IMR-90 (cell line): ENCODE measurements around the gene RPL15.

Source experiments
- CEBPB ChIP-seq: IDR thresholded peaks from 2 replicates; pipeline ENCODE4 v1.6.1; 2012; ENCODE audit warnings: low read depth, low read length, improper control_type of control experiment
- ELK1 ChIP-seq: fragments of 150-350 bp; IDR thresholded peaks from 2 replicates; pipeline ENCODE4 v1.6.1; 2016; ENCODE audit warnings: low read depth, mild to moderate bottlenecking, low read length, moderate library complexity, borderline replicate concordance
- MAFK ChIP-seq: IDR thresholded peaks from 2 replicates; pipeline ENCODE4 v1.6.1; 2012; ENCODE audit warnings: low read depth, low read length, improper control_type of control experiment
- NFE2L2 ChIP-seq: fragments of 150-350 bp; IDR thresholded peaks from 2 replicates; pipeline ENCODE4 v1.6.1; 2016; ENCODE audit warnings: low read depth, mild to moderate bottlenecking, low read length
- POLR2A ChIP-seq: IDR thresholded peaks from 2 replicates; pipeline ENCODE4 v1.6.1; 2012; ENCODE audit warnings: mild to moderate bottlenecking, low read depth, low read length
- RAD21 ChIP-seq: IDR thresholded peaks from 2 replicates; pipeline ENCODE4 v1.6.1; 2012; ENCODE audit warnings: low read length, improper control_type of control experiment
- RFX5 ChIP-seq: IDR thresholded peaks from 2 replicates; pipeline ENCODE4 v1.8.0; 2012; ENCODE audit warnings: low read depth, mild to moderate bottlenecking, low read length, moderate library complexity
- SMC3 ChIP-seq: fragments of 150-350 bp; IDR thresholded peaks from 2 replicates; pipeline ENCODE4 v1.6.1; 2016; ENCODE audit warnings: low read depth, mild to moderate bottlenecking, antibody characterized with exemption, low read length, moderate library complexity
- TF ChIP-seq, protein P1 (sequence below): conservative IDR thresholded peaks from 2 replicates; pipeline ENCODE4 v1.5.1; 2012; ENCODE audit warnings: mild to moderate bottlenecking, low read depth, low read length, improper control_type of control experiment
- TF ChIP-seq, protein P2 (sequence below): fragments of 150-350 bp; IDR thresholded peaks from 2 replicates; pipeline ENCODE4 v1.6.1; 2017; ENCODE audit warnings: mild to moderate bottlenecking, antibody characterized with exemption, low read length, low read depth

- TF ChIP-seq, protein P1, sequence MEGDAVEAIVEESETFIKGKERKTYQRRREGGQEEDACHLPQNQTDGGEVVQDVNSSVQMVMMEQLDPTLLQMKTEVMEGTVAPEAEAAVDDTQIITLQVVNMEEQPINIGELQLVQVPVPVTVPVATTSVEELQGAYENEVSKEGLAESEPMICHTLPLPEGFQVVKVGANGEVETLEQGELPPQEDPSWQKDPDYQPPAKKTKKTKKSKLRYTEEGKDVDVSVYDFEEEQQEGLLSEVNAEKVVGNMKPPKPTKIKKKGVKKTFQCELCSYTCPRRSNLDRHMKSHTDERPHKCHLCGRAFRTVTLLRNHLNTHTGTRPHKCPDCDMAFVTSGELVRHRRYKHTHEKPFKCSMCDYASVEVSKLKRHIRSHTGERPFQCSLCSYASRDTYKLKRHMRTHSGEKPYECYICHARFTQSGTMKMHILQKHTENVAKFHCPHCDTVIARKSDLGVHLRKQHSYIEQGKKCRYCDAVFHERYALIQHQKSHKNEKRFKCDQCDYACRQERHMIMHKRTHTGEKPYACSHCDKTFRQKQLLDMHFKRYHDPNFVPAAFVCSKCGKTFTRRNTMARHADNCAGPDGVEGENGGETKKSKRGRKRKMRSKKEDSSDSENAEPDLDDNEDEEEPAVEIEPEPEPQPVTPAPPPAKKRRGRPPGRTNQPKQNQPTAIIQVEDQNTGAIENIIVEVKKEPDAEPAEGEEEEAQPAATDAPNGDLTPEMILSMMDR: no peak
- TF ChIP-seq RFX5: no peak
- TF ChIP-seq POLR2A: no peak
- no peak for TF ChIP-seq ELK1
- TF ChIP-seq, protein P2, sequence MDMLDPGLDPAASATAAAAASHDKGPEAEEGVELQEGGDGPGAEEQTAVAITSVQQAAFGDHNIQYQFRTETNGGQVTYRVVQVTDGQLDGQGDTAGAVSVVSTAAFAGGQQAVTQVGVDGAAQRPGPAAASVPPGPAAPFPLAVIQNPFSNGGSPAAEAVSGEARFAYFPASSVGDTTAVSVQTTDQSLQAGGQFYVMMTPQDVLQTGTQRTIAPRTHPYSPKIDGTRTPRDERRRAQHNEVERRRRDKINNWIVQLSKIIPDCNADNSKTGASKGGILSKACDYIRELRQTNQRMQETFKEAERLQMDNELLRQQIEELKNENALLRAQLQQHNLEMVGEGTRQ: no peak
- no peak for TF ChIP-seq CEBPB
- no peak for TF ChIP-seq RAD21
- TF ChIP-seq NFE2L2: no peak
- no peak for TF ChIP-seq MAFK
- no peak for TF ChIP-seq SMC3
Observed at GRCh38 chr3:23961066-23961465, 44.1 kb downstream of the RPL15 start.
